Naive thymus-derived CD8-positive, alpha-beta T cell (primary cell): Measurements from ENCODE around the gene PRSS33. TPM values are rescaled to one million over a fixed set of nuclear protein-coding genes. Genes with fewer than 3 reads are reported as not detected.

ENCODE experiments used
- ATAC-seq, 2 donors: fragments of 150-1000 bp; cut with Tn5 transposase in 1 of 2; sonication (Bioruptor Pico), chemical (Tn5 transposase) in 1 of 2; 1 replicate in 1 of 2; 2 replicates in 1 of 2; pipeline ENCODE4 v1.10.0; 2021; ENCODE audit warnings: mild to moderate bottlenecking in 2 of 2, moderate library complexity in 2 of 2
- POLR2A ChIA-PET: fragments of 350-600 bp; sonication (Branson Sonifier 250); formaldehyde crosslinking; loops from one replicate; lab custom pipeline; 2021; ENCODE audit warnings: antibody characterized with exemption; lab: Charles Lee
- DNase-seq, 10 donors: peaks; one replicate each; pipeline versions ENCODE4 v3.0.0 to v3.0.0-alpha.2; 2020 to 2022
- H3K27ac Mint-ChIP-seq, 10 donors: one replicate each; pipeline ENCODE4 v1.8.0; 2020 to 2022; ENCODE audit warnings: mild to moderate bottlenecking in 10 of 10, mixed read lengths in 10 of 10, moderate library complexity in 4 of 10, inconsistent platforms in 1 of 10
- H3K27me3 Mint-ChIP-seq, 5 donors: one replicate each; pipeline ENCODE4 v1.8.0; 2021 to 2022; ENCODE audit warnings: mixed read lengths in 5 of 5
- H3K36me3 Mint-ChIP-seq, 3 donors: one replicate each; pipeline ENCODE4 v1.8.0; 2020 to 2022; ENCODE audit warnings: mixed read lengths in 3 of 3, mild to moderate bottlenecking in 2 of 3, inconsistent platforms in 1 of 3
- H3K4me1 Mint-ChIP-seq, 4 donors: one replicate each; pipeline ENCODE4 v1.8.0; 2021 to 2022; ENCODE audit warnings: mixed read lengths in 4 of 4
- H3K4me3 Mint-ChIP-seq, 10 donors: one replicate each; pipeline ENCODE4 v1.8.0; 2020 to 2022; ENCODE audit warnings: mild to moderate bottlenecking in 10 of 10, mixed read lengths in 10 of 10, moderate library complexity in 6 of 10, inconsistent platforms in 1 of 10
- H3K9me3 Mint-ChIP-seq, 9 donors: one replicate each; pipeline ENCODE4 v1.8.0; 2020 to 2022; ENCODE audit warnings: mixed read lengths in 9 of 9, mild to moderate bottlenecking in 3 of 9, inconsistent platforms in 1 of 9, moderate library complexity in 1 of 9
- polyA plus RNA-seq, 3 donors: library from polyadenylated mRNA; unstranded; fragments of 300-500 nt; fragmentation: Illumina TruSeq; gene quantifications; one replicate each; pipeline ENCODE4 v1.2.3, GENCODE V29; 2021
- total RNA-seq, 8 experiments: library from RNA in 2 of 8; stranded (reverse) in 2 of 8; gene quantifications; one replicate each; pipeline ENCODE4 v1.2.3 and lab custom pipeline; 2021 to 2026

Gene PRSS33
- total and polyA plus RNA-seq, 5 experiments from 2014 or later = 0.99 TPM; not detected in 4

GRCh38 chr16:2806286-2806685 lies 18.9 kb upstream of the PRSS33 start:
- POLR2A ChIA-PET = no interaction called here
- peaks cover 4 to 31% (median 16%) of the 10 kb centered on the region in 5 donors for H3K27me3 Mint-ChIP-seq
- H3K4me1 Mint-ChIP-seq = no peaks in the 10 kb centered on the region
- DNase-seq (no peak), ATAC-seq (no peak)
- H3K9me3 Mint-ChIP-seq = peaks cover 0 to 29% (median 14%) of the 10 kb centered on the region in 9 donors
- peaks cover 2 to 13% (median 3%) of the 10 kb centered on the region in 3 donors for H3K36me3 Mint-ChIP-seq
- no peak overlapping the region for H3K27ac Mint-ChIP-seq
- no peak overlapping the region for H3K4me3 Mint-ChIP-seq

- DNase-seq = no peak
- ATAC-seq = no peak
- Mint-ChIP-seq H3K27me3 (peaks cover 4 to 29% (median 11%) of the 10 kb centered on the region in 5 donors), H3K27ac (no peak overlapping the region), H3K9me3 (peaks cover 0 to 29% (median 14%) of the 10 kb centered on the region in 9 donors), H3K36me3 (peaks cover 2 to 13% (median 3%) of the 10 kb centered on the region in 3 donors), H3K4me1 (no peaks in the 10 kb centered on the region), H3K4me3 (no peak overlapping the region)
- POLR2A ChIA-PET = no interaction called here
Measured at GRCh38 chr16:2804728-2805127, 17.4 kb upstream of the PRSS33 start.

GRCh38 chr16:2803545-2804195 lies 16.3 kb upstream of the PRSS33 start:
- H3K27me3 Mint-ChIP-seq = peaks cover 3 to 20% (median 11%) of the 10 kb centered on the region in 5 donors
- POLR2A ChIA-PET = interaction anchor here (0.7 kb wide), 1 partner anchor 25 kb away, joined by 3 read pairs; no protein-coding TSS in a partner anchor
- H3K4me3 Mint-ChIP-seq = no peak overlapping the region
- no peak overlapping the region for H3K27ac Mint-ChIP-seq
- H3K4me1 Mint-ChIP-seq = no peaks in the 10 kb centered on the region
- H3K9me3 Mint-ChIP-seq = peaks cover 0 to 22% (median 14%) of the 10 kb centered on the region in 9 donors
- H3K36me3 Mint-ChIP-seq = peaks cover 0 to 13% (median 3%) of the 10 kb centered on the region in 3 donors
- no peak for DNase-seq
- ATAC-seq = no peak

- no peak for DNase-seq
- H3K4me3 Mint-ChIP-seq = no peak overlapping the region
- H3K27ac Mint-ChIP-seq = no peak overlapping the region
- no peak for ATAC-seq
- H3K9me3 Mint-ChIP-seq = peaks cover 0 to 22% (median 9%) of the 10 kb centered on the region in 9 donors
- H3K4me1 Mint-ChIP-seq = no peaks in the 10 kb centered on the region
- POLR2A ChIA-PET = interaction anchor here (0.7 kb wide), 2 partner anchors 726 to 1595 kb away, joined by 3 to 10 read pairs; no protein-coding TSS in a partner anchor
- H3K36me3 Mint-ChIP-seq = peaks cover 0 to 13% (median 3%) of the 10 kb centered on the region in 3 donors
- H3K27me3 Mint-ChIP-seq = peaks cover under 1 to 12% (median 7%) of the 10 kb centered on the region in 5 donors
Measured at GRCh38 chr16:2799859-2800226, 12.5 kb upstream of the PRSS33 start.

- peaks cover 0 to 4% (median 0%) of the 10 kb centered on the region in 4 donors for H3K4me1 Mint-ChIP-seq
- POLR2A ChIA-PET = no interaction called here
- no peak for ATAC-seq
- peaks cover 0 to 18% (median 7%) of the 10 kb centered on the region in 9 donors for H3K9me3 Mint-ChIP-seq
- peaks cover 0 to 13% (median 2%) of the 10 kb centered on the region in 3 donors for H3K36me3 Mint-ChIP-seq
- H3K4me3 Mint-ChIP-seq = no peak overlapping the region
- peaks cover 5 to 16% (median 10%) of the 10 kb centered on the region in 5 donors for H3K27me3 Mint-ChIP-seq
- DNase-seq = no peak
- no peak overlapping the region for H3K27ac Mint-ChIP-seq
Measured at GRCh38 chr16:2799205-2799858, 12.0 kb upstream of the PRSS33 start.

- POLR2A ChIA-PET = no interaction called here
- ATAC-seq = no peak
- Mint-ChIP-seq H3K36me3 (peaks cover 0 to 9% (median 0%) of the 10 kb centered on the region in 3 donors), H3K4me3 (no peak overlapping the region), H3K27me3 (peaks cover 7 to 16% (median 10%) of the 10 kb centered on the region in 5 donors), H3K4me1 (peaks cover 0 to 4% (median 0%) of the 10 kb centered on the region in 4 donors), H3K9me3 (peaks cover 0 to 12% (median 2%) of the 10 kb centered on the region in 9 donors), H3K27ac (no peak overlapping the region)
- no peak for DNase-seq
Measured at GRCh38 chr16:2798723-2799204, 11.4 kb upstream of the PRSS33 start.

- Mint-ChIP-seq H3K4me3 (no peak overlapping the region), H3K9me3 (no peaks in the 10 kb centered on the region), H3K36me3 (no peaks in the 10 kb centered on the region), H3K27me3 (peaks cover 15 to 40% (median 24%) of the 10 kb centered on the region in 5 donors), H3K27ac (no peak overlapping the region), H3K4me1 (peaks cover 0 to 4% (median 0%) of the 10 kb centered on the region in 4 donors)
- POLR2A ChIA-PET = no interaction called here
- ATAC-seq (no peak), DNase-seq (no peak)
Measured at GRCh38 chr16:2795395-2796143, 8.2 kb upstream of the PRSS33 start.

- DNase-seq (no peak), ATAC-seq (no peak)
- no peak overlapping the region for H3K4me3 Mint-ChIP-seq
- peaks cover 17 to 46% (median 24%) of the 10 kb centered on the region in 5 donors for H3K27me3 Mint-ChIP-seq
- no peak overlapping the region for H3K27ac Mint-ChIP-seq
- H3K36me3 Mint-ChIP-seq = no peaks in the 10 kb centered on the region
- H3K9me3 Mint-ChIP-seq = no peaks in the 10 kb centered on the region
- POLR2A ChIA-PET = no interaction called here
- H3K4me1 Mint-ChIP-seq = peaks cover 0 to 6% (median 0%) of the 10 kb centered on the region in 4 donors
Measured at GRCh38 chr16:2792940-2793339, 5.6 kb upstream of the PRSS33 start.

GRCh38 chr16:2791174-2791573 lies 3.8 kb upstream of the PRSS33 start:
- no peak for DNase-seq
- Mint-ChIP-seq H3K4me3 (no peak overlapping the region), H3K27me3 (peaks cover 13 to 46% (median 24%) of the 10 kb centered on the region in 5 donors), H3K27ac (peak overlapping the region in 1 of 10 donors; percentile 67), H3K36me3 (no peaks in the 10 kb centered on the region), H3K4me1 (peaks cover 0 to 11% (median 3%) of the 10 kb centered on the region in 4 donors), H3K9me3 (no peaks in the 10 kb centered on the region)
- ATAC-seq = no peak
- POLR2A ChIA-PET = no interaction called here

GRCh38 chr16:2790631-2791030 lies 3.3 kb upstream of the PRSS33 start:
- H3K9me3 Mint-ChIP-seq = no peaks in the 10 kb centered on the region
- DNase-seq = no peak
- H3K27ac Mint-ChIP-seq = no peak overlapping the region
- H3K27me3 Mint-ChIP-seq = peaks cover 10 to 46% (median 24%) of the 10 kb centered on the region in 5 donors
- no peaks in the 10 kb centered on the region for H3K36me3 Mint-ChIP-seq
- ATAC-seq = no peak
- no peak overlapping the region for H3K4me3 Mint-ChIP-seq
- POLR2A ChIA-PET = no interaction called here
- peaks cover 0 to 11% (median 7%) of the 10 kb centered on the region in 4 donors for H3K4me1 Mint-ChIP-seq

- DNase-seq = no peak
Measured at GRCh38 chr16:2787961-2788360, 601 bp upstream of the PRSS33 start.

GRCh38 chr16:2786826-2787151 lies 571 bp downstream of the PRSS33 start:
- POLR2A ChIA-PET = no interaction called here
- ATAC-seq (no peak), DNase-seq (no peak)
- Mint-ChIP-seq H3K4me3 (peak overlapping the region in 2 of 10 donors; percentile 33 to 92), H3K27ac (no peak overlapping the region), H3K27me3 (peaks cover 2 to 18% (median 4%) of the 10 kb centered on the region in 5 donors), H3K4me1 (peaks cover 3 to 15% (median 11%) of the 10 kb centered on the region in 4 donors), H3K36me3 (no peaks in the 10 kb centered on the region), H3K9me3 (no peaks in the 10 kb centered on the region)

More at GRCh38 chr16:2787961-2788360, 601 bp upstream of the PRSS33 start:
- H3K36me3 Mint-ChIP-seq = no peaks in the 10 kb centered on the region
- H3K4me3 Mint-ChIP-seq = peak overlapping the region in 1 of 10 donors; percentile 24
- peaks cover 3 to 14% (median 10%) of the 10 kb centered on the region in 4 donors for H3K4me1 Mint-ChIP-seq
- peak overlapping the region in 1 of 10 donors; percentile 89 for H3K27ac Mint-ChIP-seq
- H3K27me3 Mint-ChIP-seq = peaks cover 5 to 26% (median 9%) of the 10 kb centered on the region in 5 donors
- no peaks in the 10 kb centered on the region for H3K9me3 Mint-ChIP-seq
- ATAC-seq = no peak
- POLR2A ChIA-PET = interaction anchor here (0.7 to 0.9 kb wide), 2 partner anchors 10 to 70 kb away, joined by 3 read pairs; no protein-coding TSS in a partner anchor
